Stimulated activated CD4-positive, alpha-beta T cell treated with anti-CD3 and anti-CD28 coated beads, Interleukin-1b, Interleukin-23, amount 100 ng/mL, for 4 hours (primary cell): ENCODE results near the gene CSNK2A1.

Experiments used
- DNase-seq, 2 donors: peaks; one replicate each; pipeline ENCODE4 v3.0.0-alpha.2; 2020; ENCODE audit warnings: low read depth in 2 of 2

CSNK2A1 gene

GRCh38 chr20:430091-430999 is 113.2 kb downstream of the CSNK2A1 start:
- DNase-seq, result no peak

- no peak for DNase-seq
These were observed 114.9 kb downstream of the CSNK2A1 start for GRCh38 chr20:428658-429200.

GRCh38 chr20:427849-428657 is 115.5 kb downstream of the CSNK2A1 start:
- DNase-seq, result no peak

GRCh38 chr20:427401-427800 is 116.2 kb downstream of the CSNK2A1 start:
- DNase-seq, result no peak

GRCh38 chr20:426566-426965 is 117.0 kb downstream of the CSNK2A1 start:
- DNase-seq, result no peak
